DOHH2 (cell line): ENCODE data around the gene TRHDE.
"Not testable (repeated sequence)": the region's sequence is repeated elsewhere in the genome, so short reads cannot be mapped to it uniquely, and the experiment has no call there.

Experiments used
- CTCF ChIP-seq: fragments of 200-600 bp; sonication (generic); IDR thresholded peaks from one replicate; pipeline ENCODE4 v1.5.1; 2014; ENCODE audit warnings: antibody characterized with exemption, mild to moderate bottlenecking, low read depth, low read length; ENCODE audit not compliant: poor library complexity, severe bottlenecking
- EZH2phosphoT487 ChIP-seq: fragments of 200-600 bp; sonication (generic); IDR thresholded peaks from 2 replicates; pipeline ENCODE4 v1.6.1; 2017; ENCODE audit warnings: borderline replicate concordance, mild to moderate bottlenecking, antibody characterized with exemption, low read length, moderate library complexity, mixed read lengths

- TF ChIP-seq CTCF, EZH2phosphoT487: not testable (repeated sequence)
Measured at GRCh38 chr12:72712025-72712424, 439.9 kb downstream of the TRHDE start.
